ENCODE results near the gene PAK1.
A peak's percentile ranks its signal among the peaks of the same experiment; 100 is the strongest.

Gene PAK1

DNA sequence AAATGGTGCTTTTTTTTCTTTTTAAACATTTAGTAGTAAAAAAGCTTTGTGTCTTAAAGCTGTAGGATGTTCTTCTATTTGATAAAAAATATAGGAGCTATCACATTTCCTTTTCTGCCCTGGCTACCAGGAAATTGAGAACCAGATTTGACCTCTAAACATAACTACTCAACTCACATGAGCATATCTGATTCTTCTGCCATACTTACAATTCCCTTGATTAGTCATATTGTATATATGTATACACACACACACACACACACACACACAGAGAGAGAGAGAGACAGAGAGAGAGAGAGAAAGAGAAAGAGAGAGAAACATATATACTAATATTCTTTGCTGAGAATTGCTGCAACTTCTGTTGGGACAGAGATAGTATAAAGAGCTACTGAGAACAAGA is 149.4 kb downstream of the PAK1 start:
- H2BK15ac ChIP-seq (ENCODE audit: low read length) = no peak overlapping the region
- H3K9me3 ChIP-seq (replicated peaks in 1 of 2; ENCODE audit: control insufficient read depth in 2 of 2, insufficient read depth in 1 of 2, low read depth in 1 of 2, low read length in 2 of 2) = no peaks in the 10 kb centered on the region
- H3K4me2 ChIP-seq (ENCODE audit: insufficient read depth, low read length, poor library complexity, severe bottlenecking) = no peak overlapping the region
- no peak overlapping the region for H2AK5ac ChIP-seq (ENCODE audit: low read depth, low read length)
- DNase-seq (ENCODE audit: low spot score) = no peak
- H3K36me3 ChIP-seq (replicated peaks in 1 of 2; ENCODE audit: control insufficient read depth in 2 of 2, insufficient read depth in 2 of 2, low read length in 2 of 2) = peaks cover 6 to 52% of the 10 kb centered on the region in 2 donors
- H4K91ac ChIP-seq (ENCODE audit: low read depth, low read length, poor library complexity) = no peak overlapping the region
- no peak overlapping the region for H4K8ac ChIP-seq (ENCODE audit: low read depth, low read length)
- no peaks in the 10 kb centered on the region for H3K79me1 ChIP-seq (ENCODE audit: low read depth, low read length)
- no peak overlapping the region for H3K4ac ChIP-seq (ENCODE audit: low read length)
- no peaks in the 10 kb centered on the region for H3K27me3 ChIP-seq (ENCODE audit: control insufficient read depth in 3 of 3, insufficient read depth in 3 of 3, low read depth in 1 of 3, low read length in 3 of 3)
- H3K9ac ChIP-seq (ENCODE audit: low read depth, low read length, poor library complexity) = no peak overlapping the region
- no peak overlapping the region for H3K14ac ChIP-seq (ENCODE audit: low read length)
- no peak overlapping the region for H3K18ac ChIP-seq (ENCODE audit: low read length)
- H3K4me3 ChIP-seq (ENCODE audit: low read length in 2 of 2) = no peak overlapping the region
- H3K27ac ChIP-seq (replicated peaks; ENCODE audit: low read length) = no peak overlapping the region
- no peak overlapping the region for H2BK120ac ChIP-seq (ENCODE audit: low read depth, low read length)
- H2BK5ac ChIP-seq (ENCODE audit: low read length) = no peak overlapping the region
- H3K4me1 ChIP-seq (ENCODE audit: control insufficient read depth in 2 of 2, insufficient read depth in 1 of 2, low read depth in 1 of 2, low read length in 2 of 2) = no peaks in the 10 kb centered on the region
- H2BK12ac ChIP-seq (ENCODE audit: low read length) = no peak overlapping the region
- no peak overlapping the region for H3K23ac ChIP-seq (ENCODE audit: low read depth, low read length, poor library complexity)
- H2AFZ ChIP-seq (ENCODE audit: low read length) = no peak overlapping the region

DNA sequence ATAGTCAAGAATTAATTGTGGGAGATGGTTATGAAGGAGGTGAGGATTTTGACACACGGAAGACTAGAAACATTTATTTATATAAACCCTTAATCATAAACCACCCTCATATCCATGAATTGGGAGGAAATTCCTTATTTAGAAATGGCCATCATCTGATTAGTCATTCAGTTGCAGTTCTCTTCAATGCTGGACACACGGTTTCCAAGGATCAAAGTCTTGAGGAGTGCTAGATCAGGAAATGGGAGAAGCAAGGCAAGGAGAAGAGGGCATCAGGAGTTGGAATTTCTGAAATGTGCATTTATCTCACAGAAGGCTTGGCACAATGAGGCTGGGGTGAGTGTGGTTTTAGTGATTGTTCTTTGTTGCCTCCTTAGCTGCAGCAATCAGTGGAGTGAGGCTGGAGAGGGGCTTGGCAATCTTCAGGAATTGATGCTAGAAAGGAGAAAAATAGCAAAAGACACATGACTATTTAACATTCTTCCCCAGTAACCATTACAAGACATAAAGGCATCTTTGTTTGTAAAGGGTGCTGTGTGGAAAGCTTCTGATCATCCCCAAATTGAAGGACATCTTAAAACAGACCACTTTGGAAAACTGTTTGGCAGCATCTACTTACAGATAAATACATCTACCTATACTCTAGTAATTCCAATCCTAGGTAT is 150.8 kb downstream of the PAK1 start:
- H3K9me3 ChIP-seq (replicated peaks in 1 of 2; ENCODE audit: control insufficient read depth in 2 of 2, insufficient read depth in 1 of 2, low read depth in 1 of 2, low read length in 2 of 2) = no peaks in the 10 kb centered on the region
- no peak overlapping the region for H3K14ac ChIP-seq (ENCODE audit: low read length)
- H4K8ac ChIP-seq (ENCODE audit: low read depth, low read length) = no peak overlapping the region
- H3K4me1 ChIP-seq (ENCODE audit: control insufficient read depth in 2 of 2, insufficient read depth in 1 of 2, low read depth in 1 of 2, low read length in 2 of 2) = no peaks in the 10 kb centered on the region
- WGBS, 2 donors (ENCODE audit: extremely low coverage in 2 of 2, insufficient read length in 2 of 2, insufficient replicate concordance in 1 of 2) = no CpG with 5 or more reads among the region's 2 CpGs
- peaks cover 6 to 52% of the 10 kb centered on the region in 2 donors for H3K36me3 ChIP-seq (replicated peaks in 1 of 2; ENCODE audit: control insufficient read depth in 2 of 2, insufficient read depth in 2 of 2, low read length in 2 of 2)
- H2BK120ac ChIP-seq (ENCODE audit: low read depth, low read length) = no peak overlapping the region
- H2BK5ac ChIP-seq (ENCODE audit: low read length) = no peak overlapping the region
- no peak overlapping the region for H3K18ac ChIP-seq (ENCODE audit: low read length)
- no peak overlapping the region for H3K4me3 ChIP-seq (ENCODE audit: low read length in 2 of 2)
- no peak for DNase-seq (ENCODE audit: low spot score)
- no peak overlapping the region for H3K9ac ChIP-seq (ENCODE audit: low read depth, low read length, poor library complexity)
- no peak overlapping the region for H3K4me2 ChIP-seq (ENCODE audit: insufficient read depth, low read length, poor library complexity, severe bottlenecking)
- H3K23ac ChIP-seq (ENCODE audit: low read depth, low read length, poor library complexity) = no peak overlapping the region
- no peaks in the 10 kb centered on the region for H3K79me1 ChIP-seq (ENCODE audit: low read depth, low read length)
- no peak overlapping the region for H2AK5ac ChIP-seq (ENCODE audit: low read depth, low read length)
- no peak overlapping the region for H4K91ac ChIP-seq (ENCODE audit: low read depth, low read length, poor library complexity)
- no peak overlapping the region for H2AFZ ChIP-seq (ENCODE audit: low read length)
- no peak overlapping the region for H3K4ac ChIP-seq (ENCODE audit: low read length)
- no peak overlapping the region for H2BK15ac ChIP-seq (ENCODE audit: low read length)
- no peak overlapping the region for H2BK12ac ChIP-seq (ENCODE audit: low read length)
- H3K27ac ChIP-seq (replicated peaks; ENCODE audit: low read length) = no peak overlapping the region
- H3K27me3 ChIP-seq (ENCODE audit: control insufficient read depth in 3 of 3, insufficient read depth in 3 of 3, low read depth in 1 of 3, low read length in 3 of 3) = no peaks in the 10 kb centered on the region

DNA sequence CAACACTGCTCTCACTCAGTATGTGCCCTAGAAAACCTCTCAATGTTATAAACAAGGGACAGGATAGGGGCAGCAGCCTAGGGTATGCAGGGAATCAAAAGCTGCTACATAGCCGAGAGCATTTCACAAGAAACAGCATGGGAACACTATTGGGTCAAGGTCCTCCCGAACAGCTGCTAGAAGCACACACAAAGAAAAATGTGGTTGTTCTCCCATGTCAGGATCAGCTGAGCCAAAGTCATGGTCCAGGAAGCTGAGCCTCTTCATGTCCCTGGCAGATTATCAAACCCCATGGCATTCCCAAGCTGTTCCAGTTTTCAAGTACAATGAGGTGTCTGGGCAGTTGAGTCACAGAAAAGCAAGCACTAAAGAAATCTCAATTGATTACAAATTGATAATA is 151.4 kb downstream of the PAK1 start:
- no peak overlapping the region for H2BK120ac ChIP-seq (ENCODE audit: low read depth, low read length)
- H3K4me3 ChIP-seq (ENCODE audit: low read length in 2 of 2) = no peak overlapping the region
- H3K27me3 ChIP-seq (ENCODE audit: control insufficient read depth in 3 of 3, insufficient read depth in 3 of 3, low read depth in 1 of 3, low read length in 3 of 3) = no peaks in the 10 kb centered on the region
- H3K27ac ChIP-seq (replicated peaks; ENCODE audit: low read length) = no peak overlapping the region
- H3K18ac ChIP-seq (ENCODE audit: low read length) = no peak overlapping the region
- no peak overlapping the region for H3K14ac ChIP-seq (ENCODE audit: low read length)
- H3K79me1 ChIP-seq (ENCODE audit: low read depth, low read length) = no peaks in the 10 kb centered on the region
- no peak overlapping the region for H4K91ac ChIP-seq (ENCODE audit: low read depth, low read length, poor library complexity)
- H3K23ac ChIP-seq (ENCODE audit: low read depth, low read length, poor library complexity) = no peak overlapping the region
- no peaks in the 10 kb centered on the region for H3K9me3 ChIP-seq (replicated peaks in 1 of 2; ENCODE audit: control insufficient read depth in 2 of 2, insufficient read depth in 1 of 2, low read depth in 1 of 2, low read length in 2 of 2)
- no peak overlapping the region for H2BK15ac ChIP-seq (ENCODE audit: low read length)
- no CpG with 5 or more reads among the region's 2 CpGs for WGBS, 2 donors (ENCODE audit: extremely low coverage in 2 of 2, insufficient read length in 2 of 2, insufficient replicate concordance in 1 of 2)
- H3K4me1 ChIP-seq (ENCODE audit: control insufficient read depth in 2 of 2, insufficient read depth in 1 of 2, low read depth in 1 of 2, low read length in 2 of 2) = no peaks in the 10 kb centered on the region
- H3K36me3 ChIP-seq (replicated peaks in 1 of 2; ENCODE audit: control insufficient read depth in 2 of 2, insufficient read depth in 2 of 2, low read length in 2 of 2) = peaks cover 6 to 52% of the 10 kb centered on the region in 2 donors
- no peak overlapping the region for H2BK12ac ChIP-seq (ENCODE audit: low read length)
- H3K9ac ChIP-seq (ENCODE audit: low read depth, low read length, poor library complexity) = no peak overlapping the region
- no peak overlapping the region for H3K4me2 ChIP-seq (ENCODE audit: insufficient read depth, low read length, poor library complexity, severe bottlenecking)
- DNase-seq (ENCODE audit: low spot score) = no peak
- no peak overlapping the region for H4K8ac ChIP-seq (ENCODE audit: low read depth, low read length)
- peak overlapping the region; percentile 16 for H2BK5ac ChIP-seq (ENCODE audit: low read length)
- H2AFZ ChIP-seq (ENCODE audit: low read length) = no peak overlapping the region
- no peak overlapping the region for H2AK5ac ChIP-seq (ENCODE audit: low read depth, low read length)
- no peak overlapping the region for H3K4ac ChIP-seq (ENCODE audit: low read length)

DNA sequence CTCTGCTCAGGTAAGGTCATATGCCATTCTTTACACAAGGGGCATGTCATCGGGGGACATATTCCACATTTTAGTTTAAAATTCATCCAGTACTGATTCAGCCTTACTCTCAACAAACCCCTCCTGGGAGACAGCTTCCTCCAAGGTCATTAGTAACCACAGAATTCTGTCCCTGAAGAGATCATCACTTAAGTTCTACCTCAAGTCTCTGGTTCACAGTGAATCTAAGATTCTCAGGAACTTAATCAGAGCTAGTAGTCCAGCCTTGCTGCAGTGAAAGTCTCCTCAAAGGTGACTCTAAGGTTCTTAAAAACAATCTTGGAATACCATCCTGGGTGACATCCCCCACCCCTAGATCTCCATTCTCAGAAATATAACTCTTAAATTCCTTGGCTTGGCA is 153.5 kb downstream of the PAK1 start:
- Histone ChIP-seq H3K9ac (ENCODE audit: low read depth, low read length, poor library complexity) (no peak overlapping the region), H3K27ac (replicated peaks; ENCODE audit: low read length) (no peak overlapping the region), H3K18ac (ENCODE audit: low read length) (no peak overlapping the region), H3K36me3 (replicated peaks in 1 of 2; ENCODE audit: control insufficient read depth in 2 of 2, insufficient read depth in 2 of 2, low read length in 2 of 2) (peaks cover 6 to 39% of the 10 kb centered on the region in 2 donors), H3K4me2 (ENCODE audit: insufficient read depth, low read length, poor library complexity, severe bottlenecking) (no peak overlapping the region), H3K4me1 (ENCODE audit: control insufficient read depth in 2 of 2, insufficient read depth in 1 of 2, low read depth in 1 of 2, low read length in 2 of 2) (no peaks in the 10 kb centered on the region), H3K79me1 (ENCODE audit: low read depth, low read length) (no peaks in the 10 kb centered on the region), H2BK5ac (ENCODE audit: low read length) (no peak overlapping the region), H2AFZ (ENCODE audit: low read length) (no peak overlapping the region), H2BK120ac (ENCODE audit: low read depth, low read length) (no peak overlapping the region), H3K4ac (ENCODE audit: low read length) (no peak overlapping the region), H4K91ac (ENCODE audit: low read depth, low read length, poor library complexity) (no peak overlapping the region), H3K4me3 (ENCODE audit: low read length in 2 of 2) (no peak overlapping the region), H2AK5ac (ENCODE audit: low read depth, low read length) (no peak overlapping the region), H2BK12ac (ENCODE audit: low read length) (no peak overlapping the region), H3K14ac (ENCODE audit: low read length) (no peak overlapping the region), H3K27me3 (ENCODE audit: control insufficient read depth in 3 of 3, insufficient read depth in 3 of 3, low read depth in 1 of 3, low read length in 3 of 3) (no peaks in the 10 kb centered on the region), H4K8ac (ENCODE audit: low read depth, low read length) (no peak overlapping the region), H2BK15ac (ENCODE audit: low read length) (no peak overlapping the region), H3K9me3 (replicated peaks in 1 of 2; ENCODE audit: control insufficient read depth in 2 of 2, insufficient read depth in 1 of 2, low read depth in 1 of 2, low read length in 2 of 2) (no peaks in the 10 kb centered on the region), H3K23ac (ENCODE audit: low read depth, low read length, poor library complexity) (no peak overlapping the region)
- WGBS, 2 donors (ENCODE audit: extremely low coverage in 2 of 2, insufficient read length in 2 of 2, insufficient replicate concordance in 1 of 2) = no CpG with 5 or more reads among the region's 1 CpG
- no peak for DNase-seq (ENCODE audit: low spot score)

Data from neuronal stem cell (in vitro differentiated cells).